Tongue (tissue), 2 donors: ENCODE data around the gene MNT. TPM values are rescaled to one million over a fixed set of nuclear protein-coding genes. Genes with fewer than 3 reads are reported as not detected.

Source experiments
- small RNA-seq: library from RNA; depleted of rRNA; stranded (forward); fragments of <200 nt; gene quantifications from one replicate; pipeline ENCODE3, GENCODE V24; 2014; ENCODE audit warnings: low replicate concordance
- total RNA-seq: library from RNA; depleted of rRNA; stranded (reverse); fragments of >200 nt; gene quantifications from one replicate; pipeline ENCODE4 v1.2.3, GENCODE V29; 2014

Gene MNT
- total RNA-seq, 1 donor from 2014 or later: 10.2 TPM

Small RNA genes within 50 kb of the gene (small RNA-seq; reads per million reads assigned to genes)
- gene AC006435.3 (not detected), gene AC006435.4 (not detected)

Other genes with a start within 250 kb of the MNT start
- gene SMG6, start 97.3 kb downstream of the MNT start, total RNA-seq: 42.9 TPM
- gene SRR, start 97.1 kb downstream of the MNT start, total RNA-seq: 19.2 TPM
- gene TSR1, start 64.6 kb downstream of the MNT start, total RNA-seq: 77.8 TPM
- gene SGSM2, start 63.6 kb downstream of the MNT start, total RNA-seq: 53.0 TPM
- 38.6 TPM for gene METTL16, start 110.8 kb upstream of the MNT start, total RNA-seq
- 184 TPM for gene PAFAH1B1, start 192.6 kb upstream of the MNT start, total RNA-seq